ENCODE measurements around the gene MARCHF10.

DNA sequence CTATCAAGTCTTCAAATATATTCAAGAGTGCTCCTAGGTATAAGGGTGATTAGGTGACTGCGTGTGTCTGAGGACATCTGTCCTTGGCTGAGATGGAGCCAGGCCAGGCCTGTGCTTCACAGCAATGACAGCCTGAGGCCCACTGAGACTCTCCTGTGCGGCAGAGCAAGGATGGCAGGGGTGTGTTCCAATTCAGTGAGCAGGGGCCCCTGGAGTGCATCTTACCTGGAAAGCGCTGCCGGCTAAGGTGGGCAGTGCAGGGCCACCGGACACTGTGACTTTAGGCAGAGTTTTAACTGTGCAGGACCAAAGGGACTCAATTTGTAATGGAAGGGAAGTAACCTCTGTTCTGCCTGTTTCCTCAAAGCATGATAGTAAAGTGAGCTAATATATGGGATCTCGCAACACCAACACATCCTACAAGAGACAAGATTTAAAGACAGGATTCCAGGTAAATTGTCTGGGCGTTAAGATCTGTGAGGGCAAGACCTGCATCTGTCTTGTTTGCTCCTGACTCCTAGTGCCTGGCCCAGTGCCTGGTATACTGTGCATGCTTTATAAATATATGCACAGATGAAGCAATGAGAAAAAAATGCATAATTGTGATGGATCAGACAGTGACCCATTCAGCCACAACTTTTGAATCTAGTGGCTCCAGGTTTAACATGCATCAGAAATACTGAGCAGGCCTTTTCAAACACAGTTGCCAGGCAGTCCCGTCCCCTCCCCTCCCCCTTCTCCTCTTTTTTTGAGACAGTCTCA lies 93.9 kb downstream of the MARCHF10 start:
- TF ChIP-seq, protein P1, sequence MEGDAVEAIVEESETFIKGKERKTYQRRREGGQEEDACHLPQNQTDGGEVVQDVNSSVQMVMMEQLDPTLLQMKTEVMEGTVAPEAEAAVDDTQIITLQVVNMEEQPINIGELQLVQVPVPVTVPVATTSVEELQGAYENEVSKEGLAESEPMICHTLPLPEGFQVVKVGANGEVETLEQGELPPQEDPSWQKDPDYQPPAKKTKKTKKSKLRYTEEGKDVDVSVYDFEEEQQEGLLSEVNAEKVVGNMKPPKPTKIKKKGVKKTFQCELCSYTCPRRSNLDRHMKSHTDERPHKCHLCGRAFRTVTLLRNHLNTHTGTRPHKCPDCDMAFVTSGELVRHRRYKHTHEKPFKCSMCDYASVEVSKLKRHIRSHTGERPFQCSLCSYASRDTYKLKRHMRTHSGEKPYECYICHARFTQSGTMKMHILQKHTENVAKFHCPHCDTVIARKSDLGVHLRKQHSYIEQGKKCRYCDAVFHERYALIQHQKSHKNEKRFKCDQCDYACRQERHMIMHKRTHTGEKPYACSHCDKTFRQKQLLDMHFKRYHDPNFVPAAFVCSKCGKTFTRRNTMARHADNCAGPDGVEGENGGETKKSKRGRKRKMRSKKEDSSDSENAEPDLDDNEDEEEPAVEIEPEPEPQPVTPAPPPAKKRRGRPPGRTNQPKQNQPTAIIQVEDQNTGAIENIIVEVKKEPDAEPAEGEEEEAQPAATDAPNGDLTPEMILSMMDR (conservative IDR thresholded peaks at IDR 0.05; ENCODE audit: low read depth, low read length) = no peak
- TF ChIP-seq POLR2A (IDR thresholded peaks at IDR 0.05; ENCODE audit: low read depth, low read length) (no peak), RAD21 (IDR thresholded peaks at IDR 0.05; ENCODE audit: low read length) (no peak), FOS (IDR thresholded peaks at IDR 0.05; ENCODE audit: low read depth, low read length) (no peak), RFX5 (IDR thresholded peaks at IDR 0.05; ENCODE audit: low read depth, low read length) (no peak)

Measured in IMR-90 (cell line).